IMR-90 (cell line): ENCODE data around the gene ADCK2. TPM values are rescaled to one million over a fixed set of nuclear protein-coding genes. Genes with fewer than 3 reads are reported as not detected.
A peak's percentile ranks its signal among the peaks of the same experiment; 100 is the strongest.

Experiments used
- ATAC-seq: fragments of 200-7000 bp; cut with Tn5 transposase; 2 replicates; pipeline ENCODE4 v1.9.1; 2020; ENCODE audit warnings: low read depth, mild to moderate bottlenecking, moderate library complexity
- BruUV-seq: library from RNA; stranded (reverse); fragments of 400-500 nt; replicated peaks from 2 replicates; lab custom pipeline; 2021; lab: Mats Ljungman, UMichigan
- CTCF ChIA-PET: fragments of 300-600 bp; formaldehyde crosslinking; extraction: SDS; loops from one replicate; lab custom pipeline; 2021; ENCODE audit warnings: antibody characterized with exemption; lab: Yijun Ruan, JAX
- POLR2A ChIA-PET: fragments of 300-600 bp; sonication (Branson Sonifier 250); formaldehyde crosslinking; loops from one replicate; lab custom pipeline; 2022; ENCODE audit warnings: antibody characterized with exemption; ENCODE audit not compliant: unreplicated experiment; lab: Charles Lee
- DNase-seq: peaks from one replicate; pipeline ENCODE4 v3.0.0; 2013
- H2AFZ ChIP-seq: replicated peaks from 2 replicates; pipeline ENCODE3; 2013; ENCODE audit warnings: low read length, mild to moderate bottlenecking; ENCODE audit not compliant: poor library complexity
- H2AK5ac ChIP-seq: 2 replicates; pipeline ENCODE4 v1.6.1; 2013; ENCODE audit warnings: low read depth, low read length, inconsistent platforms
- H2AK9ac ChIP-seq: replicated peaks from 2 replicates; pipeline ENCODE3; 2013; ENCODE audit warnings: mild to moderate bottlenecking, low read depth, low read length, moderate library complexity; ENCODE audit not compliant: poor library complexity
- H2BK120ac ChIP-seq: 2 replicates; pipeline ENCODE4 v1.6.1; 2013; ENCODE audit warnings: low read depth, low read length, inconsistent platforms
- H2BK15ac ChIP-seq: 3 replicates; pipeline ENCODE4 v1.6.1; 2013; ENCODE audit warnings: low read depth, low read length, inconsistent platforms
- H2BK20ac ChIP-seq: 2 replicates; pipeline ENCODE4 v1.6.1; 2013; ENCODE audit warnings: low read depth, mild to moderate bottlenecking, inconsistent platforms, low read length, moderate library complexity
- H2BK5ac ChIP-seq: 2 replicates; pipeline ENCODE4 v1.6.1; 2013; ENCODE audit warnings: mild to moderate bottlenecking, low read depth, low read length, inconsistent platforms; ENCODE audit not compliant: poor library complexity, severe bottlenecking
- H3K14ac ChIP-seq: replicated peaks from 2 replicates; pipeline ENCODE4 v1.6.1; 2013; ENCODE audit warnings: low read depth, low read length, inconsistent platforms
- H3K18ac ChIP-seq: 2 replicates; pipeline ENCODE4 v1.6.1; 2013; ENCODE audit warnings: low read depth, low read length, control low read depth
- H3K23ac ChIP-seq: 2 replicates; pipeline ENCODE4 v1.6.1; 2013; ENCODE audit warnings: low read depth, low read length, inconsistent platforms
- H3K27ac ChIP-seq: 2 replicates; pipeline ENCODE4 v1.5.1; 2013; ENCODE audit warnings: mild to moderate bottlenecking, control low read depth, low read length; ENCODE audit not compliant: insufficient read depth
- H3K27me3 ChIP-seq: 2 replicates; pipeline ENCODE4 v1.6.1; 2013; ENCODE audit warnings: low read length; ENCODE audit not compliant: control insufficient read depth, insufficient read depth
- H3K36me3 ChIP-seq: 2 replicates; pipeline ENCODE4 v1.6.1; 2013; ENCODE audit warnings: low read length, mixed read lengths; ENCODE audit not compliant: control insufficient read depth, insufficient read depth
- H3K4ac ChIP-seq: 2 replicates; pipeline ENCODE4 v1.6.1; 2013; ENCODE audit warnings: low read depth, low read length, inconsistent platforms
- H3K4me1 ChIP-seq: 2 replicates; pipeline ENCODE4 v1.6.1; 2013; ENCODE audit warnings: low read length, mixed read lengths; ENCODE audit not compliant: control insufficient read depth, insufficient read depth
- H3K4me2 ChIP-seq: 2 replicates; pipeline ENCODE4 v1.6.1; 2013; ENCODE audit warnings: low read depth, mild to moderate bottlenecking, control low read depth, low read length, moderate library complexity
- H3K4me3 ChIP-seq: 2 replicates; pipeline ENCODE4 v1.5.1; 2013; ENCODE audit warnings: low read depth, mild to moderate bottlenecking, control low read depth, low read length, moderate library complexity; ENCODE audit not compliant: insufficient read depth
- H3K56ac ChIP-seq: 2 replicates; pipeline ENCODE4 v1.6.1; 2013; ENCODE audit warnings: low read length, inconsistent platforms; ENCODE audit not compliant: insufficient read depth; ENCODE audit errors: extremely low read depth
- H3K79me1 ChIP-seq, 2 experiments: 2 replicates each; pipeline ENCODE4 v1.6.1; 2013; ENCODE audit warnings: low read length in 2 of 2, inconsistent platforms in 1 of 2, low read depth in 1 of 2
- H3K9ac ChIP-seq: 2 replicates; pipeline ENCODE4 v1.6.1; 2013; ENCODE audit warnings: low read depth, low read length, control low read depth
- H3K9me1 ChIP-seq: 2 replicates; pipeline ENCODE4 v1.6.1; 2013; ENCODE audit warnings: low read length, inconsistent platforms; ENCODE audit not compliant: insufficient read depth
- H3K9me3 ChIP-seq: 2 replicates; pipeline ENCODE4 v1.6.1; 2013; ENCODE audit warnings: low read length; ENCODE audit not compliant: control insufficient read depth, insufficient read depth
- H4K20me1 ChIP-seq: 2 replicates; pipeline ENCODE4 v1.6.1; 2013; ENCODE audit warnings: low read length, inconsistent platforms; ENCODE audit not compliant: insufficient read depth
- H4K5ac ChIP-seq: 2 replicates; pipeline ENCODE4 v1.6.1; 2013; ENCODE audit warnings: mild to moderate bottlenecking, low read depth, low read length, control low read depth
- H4K8ac ChIP-seq, 2 experiments: 2 replicates each; pipeline ENCODE4 v1.6.1; 2013; ENCODE audit warnings: low read depth in 2 of 2, low read length in 2 of 2, control low read depth in 1 of 2, inconsistent platforms in 1 of 2
- H4K91ac ChIP-seq: 2 replicates; pipeline ENCODE4 v1.6.1; 2013; ENCODE audit warnings: low read depth, low read length, inconsistent platforms; ENCODE audit not compliant: insufficient read depth
- BHLHE40 ChIP-seq: fragments of 150-350 bp; IDR thresholded peaks from 2 replicates; pipeline ENCODE4 v1.6.1; 2016; ENCODE audit warnings: mild to moderate bottlenecking, low read depth, low read length
- CEBPB ChIP-seq: IDR thresholded peaks from 2 replicates; pipeline ENCODE4 v1.6.1; 2012; ENCODE audit warnings: low read depth, low read length, improper control_type of control experiment
- CHD1 ChIP-seq: IDR thresholded peaks from 2 replicates; pipeline ENCODE4 v1.6.1; 2012; ENCODE audit warnings: low read depth, low read length, improper control_type of control experiment
- ELK1 ChIP-seq: fragments of 150-350 bp; IDR thresholded peaks from 2 replicates; pipeline ENCODE4 v1.6.1; 2016; ENCODE audit warnings: low read depth, mild to moderate bottlenecking, low read length, moderate library complexity, borderline replicate concordance
- FOS ChIP-seq: fragments of 150-350 bp; IDR thresholded peaks from 2 replicates; pipeline ENCODE4 v1.6.1; 2016; ENCODE audit warnings: low read depth, low read length
- MAZ ChIP-seq: IDR thresholded peaks from 2 replicates; pipeline ENCODE4 v1.6.1; 2012; ENCODE audit warnings: low read depth, mild to moderate bottlenecking, low read length, improper control_type of control experiment, moderate library complexity, borderline replicate concordance
- MXI1 ChIP-seq: IDR thresholded peaks from 2 replicates; pipeline ENCODE4 v1.6.1; 2012; ENCODE audit warnings: low read depth, mild to moderate bottlenecking, low read length, moderate library complexity, borderline replicate concordance
- NFE2L2 ChIP-seq: fragments of 150-350 bp; IDR thresholded peaks from 2 replicates; pipeline ENCODE4 v1.6.1; 2016; ENCODE audit warnings: low read depth, mild to moderate bottlenecking, low read length
- POLR2A ChIP-seq: IDR thresholded peaks from 2 replicates; pipeline ENCODE4 v1.6.1; 2012; ENCODE audit warnings: mild to moderate bottlenecking, low read depth, low read length
- RAD21 ChIP-seq: IDR thresholded peaks from 2 replicates; pipeline ENCODE4 v1.6.1; 2012; ENCODE audit warnings: low read length, improper control_type of control experiment
- RFX5 ChIP-seq: IDR thresholded peaks from 2 replicates; pipeline ENCODE4 v1.8.0; 2012; ENCODE audit warnings: low read depth, mild to moderate bottlenecking, low read length, moderate library complexity
- SMC3 ChIP-seq: fragments of 150-350 bp; IDR thresholded peaks from 2 replicates; pipeline ENCODE4 v1.6.1; 2016; ENCODE audit warnings: low read depth, mild to moderate bottlenecking, antibody characterized with exemption, low read length, moderate library complexity
- dilution Hi-C: fragments of 300-500 bp; cut with HindIII; formaldehyde crosslinking; loops from one replicate; pipeline ENCODE4 v1.14.3; 2018; ENCODE audit warnings: low sequenced_read_pairs; ENCODE audit not compliant: unreplicated experiment
- in situ Hi-C: fragments of 300-500 bp; cut with MboI; formaldehyde crosslinking; loops from 3 replicates; pipeline ENCODE4 v1.14.3; 2019; ENCODE audit warnings: low sequenced_read_pairs, inconsistent platforms, mixed read lengths
- intact Hi-C: fragments of 100-400 bp; cut with micrococcal nuclease; formaldehyde crosslinking; loops from 2 replicates; pipeline ENCODE4 v1.10.0; 2022
- polyA plus RNA-seq, 3 experiments: library from polyadenylated mRNA; depleted of rRNA; stranded (reverse); fragments of >200 nt; gene quantifications; 2 replicates each; pipeline ENCODE4 v1.2.3, GENCODE V29; 2012; ENCODE audit warnings: low replicate concordance in 1 of 3
- total RNA-seq: library from RNA; depleted of rRNA; stranded (reverse); fragments of >200 nt; gene quantifications from 2 replicates; pipeline ENCODE4 v1.2.3, GENCODE V29; 2012
- TF ChIP-seq, protein P1 (sequence below): fragments of 150-350 bp; IDR thresholded peaks from 2 replicates; pipeline ENCODE4 v1.6.1; 2017; ENCODE audit warnings: mild to moderate bottlenecking, antibody characterized with exemption, low read length, low read depth
- TF ChIP-seq, protein P2 (sequence below): conservative IDR thresholded peaks from 2 replicates; pipeline ENCODE4 v1.5.1; 2012; ENCODE audit warnings: mild to moderate bottlenecking, low read depth, low read length, improper control_type of control experiment

The ADCK2 gene
- total and polyA plus RNA-seq, 2 of the 4 experiments (the other 2 are of a cell fraction) = 7.1 to 10.0 TPM

- DNase-seq = peak; percentile 28
- intact Hi-C loops = no loop called here
- H3K9me1 ChIP-seq = no peaks in the 10 kb centered on the region
- no peaks in the 10 kb centered on the region for H3K27me3 ChIP-seq
- no peak overlapping the region for H2AFZ ChIP-seq
- dilution Hi-C loops = no loop called here
- 0 out of 4 replicates have a peak, but pooled peaks cover 0 to 2% of the 10 kb centered on the region in 2 experiments for H3K79me1 ChIP-seq
- H3K4ac ChIP-seq = no peak overlapping the region
- TF ChIP-seq MXI1 (no peak), BHLHE40 (no peak), FOS (no peak), CHD1 (no peak), RAD21 (no peak), RFX5 (no peak), CEBPB (no peak), ELK1 (no peak), SMC3 (no peak), NFE2L2 (no peak), MAZ (no peak), POLR2A (no peak)
- TF ChIP-seq, protein P1, sequence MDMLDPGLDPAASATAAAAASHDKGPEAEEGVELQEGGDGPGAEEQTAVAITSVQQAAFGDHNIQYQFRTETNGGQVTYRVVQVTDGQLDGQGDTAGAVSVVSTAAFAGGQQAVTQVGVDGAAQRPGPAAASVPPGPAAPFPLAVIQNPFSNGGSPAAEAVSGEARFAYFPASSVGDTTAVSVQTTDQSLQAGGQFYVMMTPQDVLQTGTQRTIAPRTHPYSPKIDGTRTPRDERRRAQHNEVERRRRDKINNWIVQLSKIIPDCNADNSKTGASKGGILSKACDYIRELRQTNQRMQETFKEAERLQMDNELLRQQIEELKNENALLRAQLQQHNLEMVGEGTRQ = no peak
- TF ChIP-seq, protein P2, sequence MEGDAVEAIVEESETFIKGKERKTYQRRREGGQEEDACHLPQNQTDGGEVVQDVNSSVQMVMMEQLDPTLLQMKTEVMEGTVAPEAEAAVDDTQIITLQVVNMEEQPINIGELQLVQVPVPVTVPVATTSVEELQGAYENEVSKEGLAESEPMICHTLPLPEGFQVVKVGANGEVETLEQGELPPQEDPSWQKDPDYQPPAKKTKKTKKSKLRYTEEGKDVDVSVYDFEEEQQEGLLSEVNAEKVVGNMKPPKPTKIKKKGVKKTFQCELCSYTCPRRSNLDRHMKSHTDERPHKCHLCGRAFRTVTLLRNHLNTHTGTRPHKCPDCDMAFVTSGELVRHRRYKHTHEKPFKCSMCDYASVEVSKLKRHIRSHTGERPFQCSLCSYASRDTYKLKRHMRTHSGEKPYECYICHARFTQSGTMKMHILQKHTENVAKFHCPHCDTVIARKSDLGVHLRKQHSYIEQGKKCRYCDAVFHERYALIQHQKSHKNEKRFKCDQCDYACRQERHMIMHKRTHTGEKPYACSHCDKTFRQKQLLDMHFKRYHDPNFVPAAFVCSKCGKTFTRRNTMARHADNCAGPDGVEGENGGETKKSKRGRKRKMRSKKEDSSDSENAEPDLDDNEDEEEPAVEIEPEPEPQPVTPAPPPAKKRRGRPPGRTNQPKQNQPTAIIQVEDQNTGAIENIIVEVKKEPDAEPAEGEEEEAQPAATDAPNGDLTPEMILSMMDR = no peak
- no peak overlapping the region for H3K14ac ChIP-seq
- peak; percentile 91 for ATAC-seq
- no TSS peak for BruUV-seq
- H4K91ac ChIP-seq = no peak overlapping the region
- no peak overlapping the region for H2AK5ac ChIP-seq
- no peak overlapping the region for H4K8ac ChIP-seq
- no peak overlapping the region for H3K4me2 ChIP-seq
- H3K18ac ChIP-seq = no peak overlapping the region
- no peak overlapping the region for H2BK20ac ChIP-seq
- no peak overlapping the region for H2BK5ac ChIP-seq
- in situ Hi-C loops = no loop called here
- no peak overlapping the region for H4K5ac ChIP-seq
- no peak overlapping the region for H3K27ac ChIP-seq
- CTCF ChIA-PET = interaction anchor here (1.9 kb wide), 1 partner anchor 12 kb away, joined by 11 read pairs; no protein-coding TSS in a partner anchor
- H3K4me3 ChIP-seq = no peak overlapping the region
- POLR2A ChIA-PET = no interaction called here
- H3K23ac ChIP-seq = no peak overlapping the region
- H3K9ac ChIP-seq = no peak overlapping the region
- no peak overlapping the region for H2BK15ac ChIP-seq
- no peak overlapping the region for H2BK120ac ChIP-seq
- H3K9me3 ChIP-seq = no peaks in the 10 kb centered on the region
- no peak overlapping the region for H2AK9ac ChIP-seq
- no peaks in the 10 kb centered on the region for H3K4me1 ChIP-seq
- H3K56ac ChIP-seq = no peak overlapping the region
- no peaks in the 10 kb centered on the region for H3K36me3 ChIP-seq
- no peaks in the 10 kb centered on the region for H4K20me1 ChIP-seq
Measured at GRCh38 chr7:140738280-140738679, 65.5 kb downstream of the ADCK2 start.
